ENCODE measurements around the gene TNP2.

DNA sequence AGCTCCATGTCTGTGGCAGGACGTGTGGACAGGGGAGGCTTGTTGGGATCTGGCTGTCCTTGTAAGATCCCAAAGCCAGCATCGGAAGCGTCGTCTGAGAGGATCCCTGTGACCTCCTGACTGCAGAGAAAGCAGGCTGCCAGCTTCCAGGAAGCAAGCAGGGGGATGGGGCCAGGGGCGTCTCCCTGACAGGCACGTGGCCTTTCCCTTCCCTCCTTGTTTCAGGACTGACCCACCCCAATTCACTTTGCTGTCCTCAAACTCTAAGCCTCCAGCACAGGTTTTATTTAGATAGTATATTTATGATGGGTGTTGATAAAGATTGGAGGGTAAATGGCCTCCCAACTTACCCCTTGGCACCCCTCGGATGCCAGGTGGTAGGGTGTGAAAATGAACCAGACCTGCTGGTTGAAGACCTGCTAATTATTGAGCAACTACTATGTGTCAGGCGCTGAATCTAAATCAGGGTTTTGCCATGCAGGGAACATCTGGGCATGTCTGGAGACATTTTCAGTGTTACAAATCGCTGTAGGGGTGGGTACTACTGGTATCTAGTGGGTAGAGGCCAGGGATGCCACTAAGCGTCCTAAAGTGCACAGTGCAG, 37.7 kb downstream of the TNP2 start:
- TF ChIP-seq, protein P1, sequence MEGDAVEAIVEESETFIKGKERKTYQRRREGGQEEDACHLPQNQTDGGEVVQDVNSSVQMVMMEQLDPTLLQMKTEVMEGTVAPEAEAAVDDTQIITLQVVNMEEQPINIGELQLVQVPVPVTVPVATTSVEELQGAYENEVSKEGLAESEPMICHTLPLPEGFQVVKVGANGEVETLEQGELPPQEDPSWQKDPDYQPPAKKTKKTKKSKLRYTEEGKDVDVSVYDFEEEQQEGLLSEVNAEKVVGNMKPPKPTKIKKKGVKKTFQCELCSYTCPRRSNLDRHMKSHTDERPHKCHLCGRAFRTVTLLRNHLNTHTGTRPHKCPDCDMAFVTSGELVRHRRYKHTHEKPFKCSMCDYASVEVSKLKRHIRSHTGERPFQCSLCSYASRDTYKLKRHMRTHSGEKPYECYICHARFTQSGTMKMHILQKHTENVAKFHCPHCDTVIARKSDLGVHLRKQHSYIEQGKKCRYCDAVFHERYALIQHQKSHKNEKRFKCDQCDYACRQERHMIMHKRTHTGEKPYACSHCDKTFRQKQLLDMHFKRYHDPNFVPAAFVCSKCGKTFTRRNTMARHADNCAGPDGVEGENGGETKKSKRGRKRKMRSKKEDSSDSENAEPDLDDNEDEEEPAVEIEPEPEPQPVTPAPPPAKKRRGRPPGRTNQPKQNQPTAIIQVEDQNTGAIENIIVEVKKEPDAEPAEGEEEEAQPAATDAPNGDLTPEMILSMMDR (IDR thresholded peaks at IDR 0.05) = no peak
- no peak for TF ChIP-seq POLR2A (IDR thresholded peaks at IDR 0.05)
